ENCODE results near the gene PPA2. TPM values are rescaled to one million over a fixed set of nuclear protein-coding genes. Genes with fewer than 3 reads are reported as not detected.

PPA2 gene
- total and polyA plus RNA-seq, 2 experiments from 2014 or later: 58.4 to 63.7 TPM

DNA sequence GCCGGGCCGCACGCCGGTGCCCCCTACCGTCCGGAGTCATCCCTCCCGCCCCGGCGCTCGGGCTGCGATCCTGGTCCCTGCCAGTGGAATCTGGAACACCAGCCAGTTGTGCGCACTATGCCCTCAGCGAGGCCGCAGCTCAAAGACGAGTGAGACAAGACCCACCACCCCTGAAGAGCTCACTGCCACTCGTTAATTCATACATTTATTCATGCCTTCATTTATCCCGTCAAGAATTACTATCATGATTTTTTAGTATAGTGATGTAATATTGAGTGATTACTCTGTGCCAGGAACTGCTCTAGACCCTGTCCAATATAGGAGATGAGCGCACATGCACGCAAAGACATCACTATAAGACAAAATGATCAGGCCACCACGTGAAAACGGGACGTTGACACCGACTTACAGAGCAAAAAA, 247 bp upstream of the PPA2 start:
- Histone ChIP-seq H3K36me3 (ENCODE audit: insufficient read depth) (no peaks in the 10 kb centered on the region), H3K4me3 (peak overlapping the region; percentile 82), H3K27me3 (ENCODE audit: insufficient read depth) (peaks cover 17% of the 10 kb centered on the region), H4K20me1 (replicated peaks; ENCODE audit: insufficient read depth) (peaks cover 27% of the 10 kb centered on the region), H3K9me2 (ENCODE audit: insufficient read depth) (no peaks in the 10 kb centered on the region), H2AFZ (peak overlapping the region; percentile 90; the same call in 1 of the 2 replicates), H3K4me1 (ENCODE audit: insufficient read depth) (peaks cover 10% of the 10 kb centered on the region), H3K4me2 (peak overlapping the region; percentile 91), H3F3A (replicated peaks; ENCODE audit: low read depth) (no peaks in the 10 kb centered on the region), H3K79me2 (replicated peaks; ENCODE audit: insufficient read depth) (peaks cover 34% of the 10 kb centered on the region), H3K27ac (ENCODE audit: low read depth) (no peak overlapping the region; the same call in 1 of the 2 replicates)
- Mint-ChIP-seq H3K9me3 (no peaks in the 10 kb centered on the region), H3K27ac (no peak overlapping the region), H3K4me3 (peak overlapping the region; percentile 98), H3K36me3 (ENCODE audit: low read depth) (no peaks in the 10 kb centered on the region), H3K27me3 (ENCODE audit: insufficient read depth, low read depth, poor library complexity) (peaks cover 4% of the 10 kb centered on the region), H3K4me1 (peaks cover 16% of the 10 kb centered on the region; the same call in 2 of the 3 replicates)
- TF ChIP-seq ZNF114 (CRISPR knock-in tag; IDR thresholded peaks at IDR 0.05) (no peak), CTCF (conservative IDR thresholded peaks at IDR 0.05; ENCODE audit: low read depth in 2 of 2) (peak; percentile 61 to 87)
- TF ChIP-seq, protein P1, sequence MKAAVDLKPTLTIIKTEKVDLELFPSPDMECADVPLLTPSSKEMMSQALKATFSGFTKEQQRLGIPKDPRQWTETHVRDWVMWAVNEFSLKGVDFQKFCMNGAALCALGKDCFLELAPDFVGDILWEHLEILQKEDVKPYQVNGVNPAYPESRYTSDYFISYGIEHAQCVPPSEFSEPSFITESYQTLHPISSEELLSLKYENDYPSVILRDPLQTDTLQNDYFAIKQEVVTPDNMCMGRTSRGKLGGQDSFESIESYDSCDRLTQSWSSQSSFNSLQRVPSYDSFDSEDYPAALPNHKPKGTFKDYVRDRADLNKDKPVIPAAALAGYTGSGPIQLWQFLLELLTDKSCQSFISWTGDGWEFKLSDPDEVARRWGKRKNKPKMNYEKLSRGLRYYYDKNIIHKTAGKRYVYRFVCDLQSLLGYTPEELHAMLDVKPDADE (IDR thresholded peaks at IDR 0.05): no peak
- ATAC-seq (peak; percentile 87), DNase-seq (ENCODE audit: low spot score) (peak; percentile 92)

GRCh38 chr4:105472871-105473323, 965 bp downstream of the PPA2 start:
- Histone ChIP-seq H3K36me3 (ENCODE audit: insufficient read depth) (no peaks in the 10 kb centered on the region), H3K79me2 (replicated peaks; ENCODE audit: insufficient read depth) (peaks cover 46% of the 10 kb centered on the region), H3K27me3 (ENCODE audit: insufficient read depth) (peaks cover 17% of the 10 kb centered on the region), H2AFZ (peak overlapping the region; percentile 81; the same call in 1 of the 2 replicates), H3K9me2 (ENCODE audit: insufficient read depth) (no peaks in the 10 kb centered on the region), H3K4me2 (peak overlapping the region; percentile 91), H3K4me3 (peak overlapping the region; percentile 82), H3K4me1 (ENCODE audit: insufficient read depth) (peaks cover 10% of the 10 kb centered on the region), H4K20me1 (replicated peaks; ENCODE audit: insufficient read depth) (peaks cover 39% of the 10 kb centered on the region), H3F3A (replicated peaks; ENCODE audit: low read depth) (no peaks in the 10 kb centered on the region), H3K27ac (ENCODE audit: low read depth) (peak overlapping the region; percentile 86)
- Mint-ChIP-seq H3K4me1 (peaks cover 21% of the 10 kb centered on the region; the same call in 2 of the 3 replicates), H3K27me3 (ENCODE audit: insufficient read depth, low read depth, poor library complexity) (peaks cover 6% of the 10 kb centered on the region), H3K9me3 (no peaks in the 10 kb centered on the region), H3K27ac (peak overlapping the region; percentile 85; the same call in 1 of the 2 replicates), H3K4me3 (peak overlapping the region; percentile 98), H3K36me3 (ENCODE audit: low read depth) (no peaks in the 10 kb centered on the region)
- DNase-seq (ENCODE audit: low spot score): no peak
- peak; percentile 18 for ATAC-seq
- TF ChIP-seq REST (IDR thresholded peaks at IDR 0.05; ENCODE audit: unreplicated experiment): no peak
- no peak for TF ChIP-seq STAT1 (IDR thresholded peaks at IDR 0.05; ENCODE audit: unreplicated experiment)
- no peak for TF ChIP-seq JUNB (IDR thresholded peaks at IDR 0.05; ENCODE audit: unreplicated experiment)
- TF ChIP-seq ZNF331 (CRISPR knock-in tag; IDR thresholded peaks at IDR 0.05; ENCODE audit: low read depth): no peak
- no peak for TF ChIP-seq ZNF462 (CRISPR knock-in tag; IDR thresholded peaks at IDR 0.05)
